GM12878 (cell line): ENCODE data around the gene VPREB1. TPM values are rescaled to one million over a fixed set of nuclear protein-coding genes. Genes with fewer than 3 reads are reported as not detected.

Experiments used
- ATAC-seq: fragments of 200-7000 bp; cut with Tn5 transposase; 3 replicates; pipeline ENCODE4 v1.9.1; 2020; ENCODE audit warnings: mild to moderate bottlenecking, moderate library complexity
- BruUV-seq: library from RNA; stranded (reverse); fragments of 400-500 nt; replicated peaks from 2 replicates; lab custom pipeline; 2021; lab: Mats Ljungman, UMichigan
- CTCF ChIA-PET: fragments of 300-600 bp; sonication (Branson Sonifier 250); formaldehyde crosslinking; extraction: SDS; loops from one replicate; lab custom pipeline; 2021; ENCODE audit warnings: inconsistent platforms; lab: Yijun Ruan, JAX
- POLR2A ChIA-PET: fragments of 350-600 bp; formaldehyde crosslinking; extraction: SDS; loops from one replicate; lab custom pipeline; 2021; ENCODE audit warnings: inconsistent platforms; lab: Charles Lee
- RAD21 ChIA-PET: fragments of 300-600 bp; sonication (Branson Sonifier 250); formaldehyde crosslinking; loops from one replicate; lab custom pipeline; 2023; ENCODE audit warnings: antibody characterized with exemption; ENCODE audit not compliant: unreplicated experiment; lab: Charles Lee
- SMC1A ChIA-PET: fragments of 300-600 bp; sonication (Branson Sonifier 250); formaldehyde crosslinking; loops from one replicate; lab custom pipeline; 2023; ENCODE audit not compliant: unreplicated experiment, uncharacterized antibody; lab: Charles Lee
- DNase-seq: peaks from one replicate; pipeline ENCODE4 v3.0.0-alpha.2; 2011; ENCODE audit warnings: low read depth, low spot score
- FAIRE-seq: peaks from 3 replicates; lab custom pipeline; 2011; peaks lifted over from hg19 to GRCh38; lab: Jason Lieb, UNC
- H2AFZ ChIP-seq: 2 replicates; pipeline ENCODE4 v1.6.0; 2011; ENCODE audit warnings: low read depth, low read length, control low read depth; ENCODE audit not compliant: control insufficient read depth
- H3K27ac ChIP-seq: 2 replicates; pipeline ENCODE4 v1.5.1; 2011; ENCODE audit warnings: control low read depth; ENCODE audit not compliant: control insufficient read depth, insufficient read depth
- H3K27me3 ChIP-seq, 2 experiments: replicated peaks in 1 of 2; 2 replicates each; pipeline versions ENCODE4 v1.6.0 to v1.6.1; 2011; ENCODE audit warnings: low read length in 1 of 2; ENCODE audit not compliant: control insufficient read depth in 2 of 2, insufficient read depth in 2 of 2
- H3K36me3 ChIP-seq, 2 experiments: 2 replicates each; pipeline ENCODE4 v1.5.1; 2011; ENCODE audit warnings: low read length in 1 of 2; ENCODE audit not compliant: control insufficient read depth in 2 of 2, insufficient read depth in 2 of 2
- H3K4me1 ChIP-seq: 2 replicates; pipeline ENCODE4 v1.6.1; 2011; ENCODE audit warnings: mild to moderate bottlenecking, low read length, moderate library complexity, mixed read lengths; ENCODE audit not compliant: control insufficient read depth, insufficient read depth
- H3K4me2 ChIP-seq: 2 replicates; pipeline ENCODE4 v1.6.0; 2011; ENCODE audit warnings: control low read depth; ENCODE audit not compliant: control insufficient read depth, insufficient read depth
- H3K4me3 ChIP-seq: fragments of 200-600 bp; sonication (generic); 2 replicates; pipeline ENCODE4 v1.5.1; 2016
- H3K79me2 ChIP-seq: 2 replicates; pipeline ENCODE4 v1.6.0; 2011; ENCODE audit warnings: low read length; ENCODE audit not compliant: control insufficient read depth, insufficient read depth
- H3K9ac ChIP-seq: 2 replicates; pipeline ENCODE4 v1.8.0; 2011; ENCODE audit warnings: low read length, control low read depth, mixed read lengths; ENCODE audit not compliant: control insufficient read depth, insufficient read depth
- H3K9me3 ChIP-seq: replicated peaks from 3 replicates; pipeline ENCODE4 v1.5.1; 2011; ENCODE audit warnings: mild to moderate bottlenecking, low read length; ENCODE audit not compliant: control insufficient read depth, insufficient read depth
- H4K20me1 ChIP-seq: 2 replicates; pipeline ENCODE4 v1.6.0; 2011; ENCODE audit not compliant: control insufficient read depth, insufficient read depth
- BCLAF1 ChIP-seq: fragments of 450-650 bp; IDR thresholded peaks from 2 replicates; pipeline ENCODE4 v1.6.1; 2017; ENCODE audit warnings: antibody characterized with exemption, mild to moderate bottlenecking, moderate library complexity
- CREB1 ChIP-seq: IDR thresholded peaks from 2 replicates; pipeline ENCODE4 v1.6.1; 2012; ENCODE audit warnings: low read depth, mild to moderate bottlenecking, inconsistent platforms
- CUX1 ChIP-seq: IDR thresholded peaks from 2 replicates; pipeline ENCODE4 v1.6.1; 2012; ENCODE audit warnings: improper control_type of control experiment, low read depth, low read length; ENCODE audit not compliant: insufficient replicate concordance
- EED ChIP-seq: sonication (generic); IDR thresholded peaks from 2 replicates; pipeline ENCODE4 v1.6.1; 2016; ENCODE audit warnings: antibody characterized with exemption, low read depth
- FOXM1 ChIP-seq: IDR thresholded peaks from 2 replicates; pipeline ENCODE4 v1.6.1; 2012; ENCODE audit warnings: low read depth, mild to moderate bottlenecking, inconsistent platforms, low read length, moderate library complexity
- MYB ChIP-seq: fragments of 150-350 bp; IDR thresholded peaks from 2 replicates; pipeline ENCODE4 v1.6.1; 2014; ENCODE audit warnings: mild to moderate bottlenecking, low read depth, low read length, borderline replicate concordance
- WRNIP1 ChIP-seq: IDR thresholded peaks from 2 replicates; pipeline ENCODE4 v1.6.1; 2011; ENCODE audit warnings: low read depth, low read length, improper control_type of control experiment, borderline replicate concordance
- WGBS: methylation state at CpG from one replicate; pipeline ENCODE4 v1.1.6; 2016; ENCODE audit warnings: low lambda C conversion rate; ENCODE audit not compliant: insufficient replicate concordance, insufficient coverage; ENCODE audit errors: missing lambda C conversion rate; 5-methylcytosine and 5-hydroxymethylcytosine counted together
- in situ Hi-C: fragments of 300-500 bp; cut with MboI; formaldehyde crosslinking; loops from 9 replicates; pipeline ENCODE4 v1.14.3; 2018; ENCODE audit warnings: mixed read lengths
- intact Hi-C: fragments of 100-400 bp; cut with micrococcal nuclease; formaldehyde crosslinking; loops from one replicate; pipeline ENCODE4 v1.14.2; 2022; ENCODE audit not compliant: unreplicated experiment
- polyA plus RNA-seq, 11 experiments: library from polyadenylated mRNA; depleted of rRNA in 4 of 11; unstranded in 6 of 11; stranded (reverse) in 5 of 11; fragments of >200 nt; fragmentation: Nextera tagmentation in 4 of 11; fragmentation: Illumina TruSeq in 1 of 11; extraction: Ambion mirVana in 4 of 11; extraction: Trizol in 1 of 11; gene quantifications; 1 replicate in 1 of 11; 2 replicates in 10 of 11; pipeline versions ENCODE4 v1.2.1 to v1.2.3, GENCODE V29; 2011 to 2016; ENCODE audit warnings: inconsistent platforms in 2 of 11, missing spikeins in 2 of 11, low read depth in 1 of 11
- total RNA-seq, 4 experiments: library from RNA; depleted of rRNA in 3 of 4; stranded (reverse); fragments of >200 nt in 3 of 4; fragmentation: Illumina TruSeq in 1 of 4; extraction: Trizol in 1 of 4; gene quantifications; 2 replicates each; pipeline versions ENCODE4 v1.2.1 to v1.2.3, GENCODE V29; 2013 to 2021
- TF ChIP-seq, protein P1 (sequence below): fragments of 450-650 bp; IDR thresholded peaks from 2 replicates; pipeline ENCODE4 v1.6.1; 2017; ENCODE audit warnings: mild to moderate bottlenecking, moderate library complexity
- TF ChIP-seq, protein P2 (sequence below): fragments of 150-350 bp; IDR thresholded peaks from 2 replicates; pipeline ENCODE4 v1.6.1; 2014; ENCODE audit warnings: mild to moderate bottlenecking, low read depth, low read length

The VPREB1 gene
- total and polyA plus RNA-seq, 10 of the 15 experiments (the other 5 are each of a cell fraction or from before 2014, with no cell fraction given) = not detected

DNA sequence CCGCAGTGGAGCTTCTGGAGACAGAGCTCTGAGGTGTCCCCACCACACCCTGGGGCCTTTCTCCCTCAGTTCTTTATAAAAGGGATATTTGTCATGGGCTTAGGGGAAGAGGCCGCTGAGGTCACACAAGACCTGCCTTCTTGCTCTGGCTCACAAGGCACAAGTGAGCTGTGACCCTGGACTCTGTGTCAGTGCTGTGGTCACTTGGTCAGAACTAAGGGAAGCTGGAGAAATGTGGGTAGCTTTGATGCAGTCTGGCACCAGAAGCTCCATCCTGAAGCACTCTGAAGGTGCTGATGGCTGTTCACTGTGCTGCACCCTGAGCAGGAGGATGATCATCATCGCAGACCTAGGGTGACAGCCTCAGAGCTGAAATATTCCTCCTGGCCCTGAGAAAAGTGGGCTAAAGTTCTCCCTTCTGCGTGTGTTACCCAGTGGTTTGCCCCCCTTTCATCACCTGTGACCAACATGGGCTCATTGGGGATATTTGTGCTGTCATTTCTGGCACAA, 28.1 kb upstream of the VPREB1 start:
- Histone ChIP-seq H3K4me3 (no peak overlapping the region), H2AFZ (no peak overlapping the region), H3K27ac (no peak overlapping the region), H3K9ac (no peak overlapping the region), H3K79me2 (no peaks in the 10 kb centered on the region), H3K36me3 (no peaks in the 10 kb centered on the region), H3K27me3 (no peaks in the 10 kb centered on the region), H3K4me2 (no peak overlapping the region), H4K20me1 (no peaks in the 10 kb centered on the region), H3K4me1 (peaks cover 3% of the 10 kb centered on the region; the same call in 1 of the 2 replicates), H3K9me3 (no peaks in the 10 kb centered on the region)
- WGBS = 69% methylated on average over 4 of the region's 4 CpGs
- ChIA-PET POLR2A (interaction anchor here (0.6 kb wide), 1 partner anchor 118 kb away, joined by 3 read pairs; no protein-coding TSS in a partner anchor), RAD21 (no interaction called here), SMC1A (interaction anchor here (0.7 kb wide), 1 partner anchor 106 kb away, joined by 3 read pairs; no protein-coding TSS in a partner anchor), CTCF (interaction anchor here (0.8 to 1.4 kb wide), 2 partner anchors 15 to 19 kb away, joined by 3 to 6 read pairs; no protein-coding TSS in a partner anchor)
- ATAC-seq (no peak), FAIRE-seq (no peak), DNase-seq (no peak)
- BruUV-seq = no TSS peak
- intact Hi-C loops = no loop called here
- in situ Hi-C loops = no loop called here
- TF ChIP-seq, protein P1, sequence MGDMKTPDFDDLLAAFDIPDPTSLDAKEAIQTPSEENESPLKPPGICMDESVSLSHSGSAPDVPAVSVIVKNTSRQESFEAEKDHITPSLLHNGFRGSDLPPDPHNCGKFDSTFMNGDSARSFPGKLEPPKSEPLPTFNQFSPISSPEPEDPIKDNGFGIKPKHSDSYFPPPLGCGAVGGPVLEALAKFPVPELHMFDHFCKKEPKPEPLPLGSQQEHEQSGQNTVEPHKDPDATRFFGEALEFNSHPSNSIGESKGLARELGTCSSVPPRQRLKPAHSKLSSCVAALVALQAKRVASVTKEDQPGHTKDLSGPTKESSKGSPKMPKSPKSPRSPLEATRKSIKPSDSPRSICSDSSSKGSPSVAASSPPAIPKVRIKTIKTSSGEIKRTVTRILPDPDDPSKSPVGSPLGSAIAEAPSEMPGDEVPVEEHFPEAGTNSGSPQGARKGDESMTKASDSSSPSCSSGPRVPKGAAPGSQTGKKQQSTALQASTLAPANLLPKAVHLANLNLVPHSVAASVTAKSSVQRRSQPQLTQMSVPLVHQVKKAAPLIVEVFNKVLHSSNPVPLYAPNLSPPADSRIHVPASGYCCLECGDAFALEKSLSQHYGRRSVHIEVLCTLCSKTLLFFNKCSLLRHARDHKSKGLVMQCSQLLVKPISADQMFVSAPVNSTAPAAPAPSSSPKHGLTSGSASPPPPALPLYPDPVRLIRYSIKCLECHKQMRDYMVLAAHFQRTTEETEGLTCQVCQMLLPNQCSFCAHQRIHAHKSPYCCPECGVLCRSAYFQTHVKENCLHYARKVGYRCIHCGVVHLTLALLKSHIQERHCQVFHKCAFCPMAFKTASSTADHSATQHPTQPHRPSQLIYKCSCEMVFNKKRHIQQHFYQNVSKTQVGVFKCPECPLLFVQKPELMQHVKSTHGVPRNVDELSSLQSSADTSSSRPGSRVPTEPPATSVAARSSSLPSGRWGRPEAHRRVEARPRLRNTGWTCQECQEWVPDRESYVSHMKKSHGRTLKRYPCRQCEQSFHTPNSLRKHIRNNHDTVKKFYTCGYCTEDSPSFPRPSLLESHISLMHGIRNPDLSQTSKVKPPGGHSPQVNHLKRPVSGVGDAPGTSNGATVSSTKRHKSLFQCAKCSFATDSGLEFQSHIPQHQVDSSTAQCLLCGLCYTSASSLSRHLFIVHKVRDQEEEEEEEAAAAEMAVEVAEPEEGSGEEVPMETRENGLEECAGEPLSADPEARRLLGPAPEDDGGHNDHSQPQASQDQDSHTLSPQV = no peak
- no peak for TF ChIP-seq WRNIP1
- TF ChIP-seq CREB1 = no peak
- no peak for TF ChIP-seq BCLAF1
- no peak for TF ChIP-seq EED
- TF ChIP-seq FOXM1 = no peak
- TF ChIP-seq, protein P2, sequence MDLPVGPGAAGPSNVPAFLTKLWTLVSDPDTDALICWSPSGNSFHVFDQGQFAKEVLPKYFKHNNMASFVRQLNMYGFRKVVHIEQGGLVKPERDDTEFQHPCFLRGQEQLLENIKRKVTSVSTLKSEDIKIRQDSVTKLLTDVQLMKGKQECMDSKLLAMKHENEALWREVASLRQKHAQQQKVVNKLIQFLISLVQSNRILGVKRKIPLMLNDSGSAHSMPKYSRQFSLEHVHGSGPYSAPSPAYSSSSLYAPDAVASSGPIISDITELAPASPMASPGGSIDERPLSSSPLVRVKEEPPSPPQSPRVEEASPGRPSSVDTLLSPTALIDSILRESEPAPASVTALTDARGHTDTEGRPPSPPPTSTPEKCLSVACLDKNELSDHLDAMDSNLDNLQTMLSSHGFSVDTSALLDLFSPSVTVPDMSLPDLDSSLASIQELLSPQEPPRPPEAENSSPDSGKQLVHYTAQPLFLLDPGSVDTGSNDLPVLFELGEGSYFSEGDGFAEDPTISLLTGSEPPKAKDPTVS = no peak
- TF ChIP-seq CUX1 = no peak
- TF ChIP-seq MYB = no peak
